Activated naive CD8-positive, alpha-beta T cell treated with anti-CD3 and anti-CD28 coated beads, Interleukin-2, amount 10 ng/mL, durations not matched to agents 7 days and 5 days (primary cell): ENCODE measurements around the gene EHD4. TPM values are rescaled to one million over a fixed set of nuclear protein-coding genes. Genes with fewer than 3 reads are reported as not detected.
A peak's percentile ranks its signal among the peaks of the same experiment; 100 is the strongest.

Experiments
- ATAC-seq: fragments of 150-1000 bp; cut with Tn5 transposase; one replicate; pipeline ENCODE4 v1.10.0; 2021; ENCODE audit warnings: low read depth, moderate library complexity
- POLR2A ChIA-PET: fragments of 350-600 bp; sonication (Branson Sonifier 250); formaldehyde crosslinking; loops from one replicate; lab custom pipeline; 2021; ENCODE audit warnings: antibody characterized with exemption; lab: Charles Lee
- DNase-seq: peaks from one replicate; pipeline ENCODE4 v3.0.0; 2021
- H3K27ac Mint-ChIP-seq: one replicate; pipeline ENCODE4 v1.8.0; 2022; ENCODE audit warnings: mild to moderate bottlenecking, mixed read lengths
- H3K27me3 Mint-ChIP-seq: one replicate; pipeline ENCODE4 v1.8.0; 2022; ENCODE audit warnings: mild to moderate bottlenecking, moderate library complexity, mixed read lengths
- H3K36me3 Mint-ChIP-seq: one replicate; pipeline ENCODE4 v1.8.0; 2021; ENCODE audit warnings: mild to moderate bottlenecking, mixed read lengths
- H3K4me1 Mint-ChIP-seq: one replicate; pipeline ENCODE4 v1.8.0; 2021; ENCODE audit warnings: mixed read lengths
- H3K4me3 Mint-ChIP-seq: one replicate; pipeline ENCODE4 v1.8.0; 2022; ENCODE audit warnings: mild to moderate bottlenecking, moderate library complexity, mixed read lengths
- H3K9me3 Mint-ChIP-seq: one replicate; pipeline ENCODE4 v1.8.0; 2021; ENCODE audit warnings: mixed read lengths
- total RNA-seq, 2 experiments: library from RNA; stranded (reverse); gene quantifications; one replicate each; pipeline ENCODE4 v1.2.3, GENCODE V29; 2021

EHD4 gene
- 1 to 10 TPM; 8.4 to 9.5 TPM for total RNA-seq

GRCh38 chr15:41972253-41973242 is at the start of gene EHD4:
TSS of gene EHD4 (minus strand) at chr15:41972557. CDS start at chr15:41972494, 63 bp downstream.
- peaks cover 35% of the 10 kb centered on the region for H3K4me1 Mint-ChIP-seq

GRCh38 chr15:42021593-42021992 is 49.2 kb upstream of the EHD4 start:
- Mint-ChIP-seq H3K9me3 (no peaks in the 10 kb centered on the region), H3K27me3 (peaks cover 15% of the 10 kb centered on the region), H3K4me3 (no peak overlapping the region), H3K27ac (no peak overlapping the region), H3K36me3 (no peaks in the 10 kb centered on the region), H3K4me1 (no peaks in the 10 kb centered on the region)
- ATAC-seq (no peak), DNase-seq (no peak)
- POLR2A ChIA-PET = no interaction called here

More at GRCh38 chr15:41972253-41973242, at the start of gene EHD4:
- Mint-ChIP-seq H3K36me3 (peaks cover 9% of the 10 kb centered on the region), H3K27me3 (peaks cover 33% of the 10 kb centered on the region), H3K9me3 (no peaks in the 10 kb centered on the region), H3K4me3 (peak within 1 kb of the TSS; percentile 88), H3K27ac (peak within 1 kb of the TSS; percentile 90)
- ATAC-seq = peak; percentile 91
- POLR2A ChIA-PET = interaction anchor here (0.7 to 4.5 kb wide), 9 partner anchors 11 to 603 kb away, joined by 3 to 30 read pairs (median 4); partner anchors contain the start of gene STARD9
- DNase-seq = peak; percentile 92

GRCh38 chr15:42020713-42021273 is 48.4 kb upstream of the EHD4 start, which contains the start of gene PLA2G4E:
TSS of gene PLA2G4E (minus strand) at chr15:42021042. CDS start at chr15:42021030, 12 bp downstream.
- Mint-ChIP-seq H3K9me3 (no peaks in the 10 kb centered on the region), H3K4me3 (no peak within 1 kb of the TSS), H3K27me3 (peaks cover 9% of the 10 kb centered on the region), H3K4me1 (no peaks in the 10 kb centered on the region), H3K36me3 (no peaks in the 10 kb centered on the region), H3K27ac (no peak within 1 kb of the TSS)
- POLR2A ChIA-PET = no interaction called here
- DNase-seq = no peak
- no peak for ATAC-seq

GRCh38 chr15:42018306-42019224 is 46.2 kb upstream of the EHD4 start:
- DNase-seq = no peak
- no peak for ATAC-seq
- H3K9me3 Mint-ChIP-seq = no peaks in the 10 kb centered on the region
- H3K36me3 Mint-ChIP-seq = no peaks in the 10 kb centered on the region
- no peak overlapping the region for H3K4me3 Mint-ChIP-seq
- no peak overlapping the region for H3K27ac Mint-ChIP-seq
- POLR2A ChIA-PET = no interaction called here
- peaks cover 4% of the 10 kb centered on the region for H3K27me3 Mint-ChIP-seq
- no peaks in the 10 kb centered on the region for H3K4me1 Mint-ChIP-seq

- no peak for ATAC-seq
- Mint-ChIP-seq H3K27ac (no peak overlapping the region), H3K9me3 (no peaks in the 10 kb centered on the region), H3K4me1 (no peaks in the 10 kb centered on the region), H3K4me3 (no peak overlapping the region), H3K27me3 (peaks cover 2% of the 10 kb centered on the region), H3K36me3 (no peaks in the 10 kb centered on the region)
- DNase-seq = no peak
- POLR2A ChIA-PET = no interaction called here
These were observed 44.6 kb upstream of the EHD4 start for GRCh38 chr15:42016971-42017370.

GRCh38 chr15:42014406-42014805 is 42.0 kb upstream of the EHD4 start:
- no peak overlapping the region for H3K27ac Mint-ChIP-seq
- H3K4me1 Mint-ChIP-seq = peaks cover 6% of the 10 kb centered on the region
- ATAC-seq (no peak), DNase-seq (no peak)
- H3K36me3 Mint-ChIP-seq = no peaks in the 10 kb centered on the region
- peaks cover 4% of the 10 kb centered on the region for H3K27me3 Mint-ChIP-seq
- POLR2A ChIA-PET = interaction anchor here (0.5 kb wide), 1 partner anchor 1177 kb away, joined by 4 read pairs; no protein-coding TSS in a partner anchor
- no peaks in the 10 kb centered on the region for H3K9me3 Mint-ChIP-seq
- no peak overlapping the region for H3K4me3 Mint-ChIP-seq

GRCh38 chr15:42012928-42013482 is 40.6 kb upstream of the EHD4 start:
- POLR2A ChIA-PET = no interaction called here
- DNase-seq (no peak), ATAC-seq (no peak)
- Mint-ChIP-seq H3K36me3 (no peaks in the 10 kb centered on the region), H3K4me1 (peaks cover 8% of the 10 kb centered on the region), H3K27me3 (peaks cover 4% of the 10 kb centered on the region), H3K27ac (no peak overlapping the region), H3K4me3 (no peak overlapping the region), H3K9me3 (no peaks in the 10 kb centered on the region)

GRCh38 chr15:42012241-42012640 is 39.9 kb upstream of the EHD4 start:
- peaks cover 4% of the 10 kb centered on the region for H3K27me3 Mint-ChIP-seq
- peaks cover 2% of the 10 kb centered on the region for H3K9me3 Mint-ChIP-seq
- POLR2A ChIA-PET = no interaction called here
- no peak for ATAC-seq
- H3K27ac Mint-ChIP-seq = peak overlapping the region; percentile 60
- peaks cover 10% of the 10 kb centered on the region for H3K4me1 Mint-ChIP-seq
- H3K4me3 Mint-ChIP-seq = no peak overlapping the region
- peaks cover 2% of the 10 kb centered on the region for H3K36me3 Mint-ChIP-seq
- DNase-seq = no peak

- ATAC-seq = no peak
- no peak for DNase-seq
- Mint-ChIP-seq H3K27me3 (peaks cover 4% of the 10 kb centered on the region), H3K4me3 (no peak overlapping the region), H3K9me3 (peaks cover 2% of the 10 kb centered on the region), H3K36me3 (peaks cover 2% of the 10 kb centered on the region), H3K27ac (no peak overlapping the region), H3K4me1 (peaks cover 10% of the 10 kb centered on the region)
- POLR2A ChIA-PET = no interaction called here
These were observed 38.7 kb upstream of the EHD4 start for GRCh38 chr15:42011074-42011473.

GRCh38 chr15:42010434-42010833 is 38.1 kb upstream of the EHD4 start:
- H3K36me3 Mint-ChIP-seq = peaks cover 2% of the 10 kb centered on the region
- H3K9me3 Mint-ChIP-seq = peaks cover 2% of the 10 kb centered on the region
- peaks cover 10% of the 10 kb centered on the region for H3K4me1 Mint-ChIP-seq
- H3K4me3 Mint-ChIP-seq = no peak overlapping the region
- POLR2A ChIA-PET = no interaction called here
- peaks cover 4% of the 10 kb centered on the region for H3K27me3 Mint-ChIP-seq
- no peak overlapping the region for H3K27ac Mint-ChIP-seq
- DNase-seq = no peak
- no peak for ATAC-seq

- Mint-ChIP-seq H3K4me3 (no peak overlapping the region), H3K27ac (no peak overlapping the region), H3K9me3 (peaks cover 2% of the 10 kb centered on the region), H3K4me1 (peaks cover 10% of the 10 kb centered on the region), H3K27me3 (peaks cover 2% of the 10 kb centered on the region), H3K36me3 (peaks cover 2% of the 10 kb centered on the region)
- POLR2A ChIA-PET = no interaction called here
- no peak for DNase-seq
- ATAC-seq = no peak
These were observed 37.1 kb upstream of the EHD4 start for GRCh38 chr15:42009474-42009873.

- H3K4me3 Mint-ChIP-seq = no peak overlapping the region
- peaks cover 2% of the 10 kb centered on the region for H3K9me3 Mint-ChIP-seq
- H3K36me3 Mint-ChIP-seq = peaks cover 2% of the 10 kb centered on the region
- DNase-seq = no peak
- peak overlapping the region; percentile 14 for H3K27ac Mint-ChIP-seq
- H3K27me3 Mint-ChIP-seq = peaks cover 2% of the 10 kb centered on the region
- POLR2A ChIA-PET = no interaction called here
- H3K4me1 Mint-ChIP-seq = peaks cover 10% of the 10 kb centered on the region
- no peak for ATAC-seq
These were observed 36.7 kb upstream of the EHD4 start for GRCh38 chr15:42009022-42009421.
